PC-9 (cell line): Measurements from ENCODE around the gene CHST14. TPM values are rescaled to one million over a fixed set of nuclear protein-coding genes. Genes with fewer than 3 reads are reported as not detected.

ENCODE experiments used
- BruUV-seq: library from RNA; stranded (reverse); fragments of 400-500 nt; replicated peaks from 2 replicates; lab custom pipeline; 2021; lab: Mats Ljungman, UMichigan
- CTCF ChIA-PET: fragments of 300-600 bp; sonication (Branson Sonifier 250); formaldehyde crosslinking; loops from one replicate; lab custom pipeline; 2022; ENCODE audit warnings: antibody characterized with exemption; lab: Charles Lee
- POLR2A ChIA-PET: fragments of 300-600 bp; sonication (Branson Sonifier 250); formaldehyde crosslinking; loops from one replicate; lab custom pipeline; 2022; ENCODE audit warnings: antibody characterized with exemption; ENCODE audit not compliant: unreplicated experiment; lab: Charles Lee
- DNase-seq, 2 experiments: peaks; one replicate each; pipeline versions ENCODE4 v3.0.0 to v3.0.0-alpha.2; 2015 to 2022; ENCODE audit warnings: mixed read lengths in 1 of 2
- H2AFZ ChIP-seq: fragments of 200-600 bp; sonication (generic); 2 replicates; pipeline ENCODE4 v1.8.1; 2017; ENCODE audit warnings: antibody characterized with exemption
- H3F3A ChIP-seq: fragments of 200-600 bp; sonication (generic); 2 replicates; pipeline ENCODE4 v1.8.1; 2017; ENCODE audit warnings: antibody characterized with exemption, mild to moderate bottlenecking, low read depth; ENCODE audit not compliant: insufficient read depth
- H3K27ac ChIP-seq: fragments of 200-600 bp; sonication (generic); 2 replicates; pipeline ENCODE4 v1.6.1; 2016; ENCODE audit warnings: mixed run types
- H3K27me3 ChIP-seq: fragments of 200-600 bp; sonication (generic); 2 replicates; pipeline ENCODE4 v1.6.1; 2016; ENCODE audit warnings: low read depth, mixed run types; ENCODE audit not compliant: insufficient read depth
- H3K36me3 ChIP-seq: fragments of 200-600 bp; sonication (generic); 2 replicates; pipeline ENCODE4 v1.6.1; 2016; ENCODE audit warnings: low read depth, mixed run types
- H3K4me1 ChIP-seq: fragments of 200-600 bp; sonication (generic); replicated peaks from 2 replicates; pipeline ENCODE4 v1.6.1; 2016; ENCODE audit warnings: mixed run types; ENCODE audit not compliant: insufficient read depth
- H3K4me2 ChIP-seq: fragments of 200-600 bp; sonication (generic); 2 replicates; pipeline ENCODE4 v1.6.1; 2017; ENCODE audit warnings: mixed run types
- H3K4me3 ChIP-seq: fragments of 200-600 bp; sonication (generic); 2 replicates; pipeline ENCODE4 v1.6.1; 2016; ENCODE audit warnings: mixed run types
- H3K79me2 ChIP-seq: fragments of 200-600 bp; sonication (generic); 2 replicates; pipeline ENCODE4 v1.6.1; 2017; ENCODE audit warnings: low read depth, mixed run types
- H3K9me2 ChIP-seq: fragments of 200-600 bp; sonication (generic); 2 replicates; pipeline ENCODE4 v1.8.1; 2017; ENCODE audit warnings: mild to moderate bottlenecking; ENCODE audit not compliant: insufficient read depth
- H3K9me3 ChIP-seq: fragments of 200-600 bp; sonication (generic); 2 replicates; pipeline ENCODE4 v1.8.1; 2016; ENCODE audit warnings: low read depth; ENCODE audit not compliant: insufficient read depth
- H4K20me1 ChIP-seq: fragments of 200-600 bp; sonication (generic); 2 replicates; pipeline ENCODE4 v1.8.1; 2017; ENCODE audit not compliant: insufficient read depth
- EZH2 ChIP-seq: fragments of 200-600 bp; sonication (generic); IDR thresholded peaks from 2 replicates; pipeline ENCODE4 v1.8.0; 2017; ENCODE audit warnings: antibody characterized with exemption, low read depth
- intact Hi-C: fragments of 100-400 bp; cut with micrococcal nuclease; formaldehyde crosslinking; loops from one replicate; pipeline ENCODE4 v1.10.0; 2022; ENCODE audit not compliant: unreplicated experiment
- total RNA-seq: library from RNA; stranded (reverse); gene quantifications from 2 replicates; pipeline ENCODE4 v1.2.3, GENCODE V29; 2021
- TF ChIP-seq, protein P1 (sequence below): fragments of 200-600 bp; sonication (generic); conservative IDR thresholded peaks from 2 replicates; pipeline ENCODE4 v1.6.1; 2017; ENCODE audit warnings: mixed run types, antibody characterized with exemption, mild to moderate bottlenecking, moderate library complexity

CHST14 gene
- total RNA-seq, 1 experiment from 2014 or later, result 34.3 TPM

GRCh38 chr15:40513609-40514008 is 42.8 kb downstream of the CHST14 start:
- POLR2A ChIA-PET, result no interaction called here
- no peaks in the 10 kb centered on the region for H3K27me3 ChIP-seq

GRCh38 chr15:40516322-40516721 is 45.5 kb downstream of the CHST14 start:
- Histone ChIP-seq H3K27me3 (no peaks in the 10 kb centered on the region), H3K9me3 (no peaks in the 10 kb centered on the region), H3K4me2 (no peak overlapping the region), H3K9me2 (no peaks in the 10 kb centered on the region), H3K79me2 (no peaks in the 10 kb centered on the region), H3K27ac (no peak overlapping the region), H4K20me1 (no peaks in the 10 kb centered on the region), H3K36me3 (no peaks in the 10 kb centered on the region), H3K4me1 (peaks cover 1% of the 10 kb centered on the region), H3F3A (no peaks in the 10 kb centered on the region; the same call in 1 of the 2 replicates), H3K4me3 (no peak overlapping the region), H2AFZ (no peak overlapping the region)
- ChIA-PET POLR2A (interaction anchor here (0.6 kb wide), 1 partner anchor 286 kb away, joined by 3 read pairs; no protein-coding TSS in a partner anchor), CTCF (no interaction called here)
- intact Hi-C loops, result no loop called here
- BruUV-seq, result no TSS peak
- DNase-seq, result no peak
- no peak for TF ChIP-seq EZH2

More at GRCh38 chr15:40513609-40514008, 42.8 kb downstream of the CHST14 start:
- Histone ChIP-seq H3K9me2 (no peaks in the 10 kb centered on the region), H3K27ac (no peak overlapping the region), H3K79me2 (no peaks in the 10 kb centered on the region), H2AFZ (no peak overlapping the region), H3K36me3 (no peaks in the 10 kb centered on the region), H4K20me1 (no peaks in the 10 kb centered on the region), H3K4me1 (peaks cover 7% of the 10 kb centered on the region), H3K9me3 (no peaks in the 10 kb centered on the region), H3F3A (peaks cover 10% of the 10 kb centered on the region; the same call in 1 of the 2 replicates), H3K4me2 (no peak overlapping the region), H3K4me3 (no peak overlapping the region)
- TF ChIP-seq, protein P1, sequence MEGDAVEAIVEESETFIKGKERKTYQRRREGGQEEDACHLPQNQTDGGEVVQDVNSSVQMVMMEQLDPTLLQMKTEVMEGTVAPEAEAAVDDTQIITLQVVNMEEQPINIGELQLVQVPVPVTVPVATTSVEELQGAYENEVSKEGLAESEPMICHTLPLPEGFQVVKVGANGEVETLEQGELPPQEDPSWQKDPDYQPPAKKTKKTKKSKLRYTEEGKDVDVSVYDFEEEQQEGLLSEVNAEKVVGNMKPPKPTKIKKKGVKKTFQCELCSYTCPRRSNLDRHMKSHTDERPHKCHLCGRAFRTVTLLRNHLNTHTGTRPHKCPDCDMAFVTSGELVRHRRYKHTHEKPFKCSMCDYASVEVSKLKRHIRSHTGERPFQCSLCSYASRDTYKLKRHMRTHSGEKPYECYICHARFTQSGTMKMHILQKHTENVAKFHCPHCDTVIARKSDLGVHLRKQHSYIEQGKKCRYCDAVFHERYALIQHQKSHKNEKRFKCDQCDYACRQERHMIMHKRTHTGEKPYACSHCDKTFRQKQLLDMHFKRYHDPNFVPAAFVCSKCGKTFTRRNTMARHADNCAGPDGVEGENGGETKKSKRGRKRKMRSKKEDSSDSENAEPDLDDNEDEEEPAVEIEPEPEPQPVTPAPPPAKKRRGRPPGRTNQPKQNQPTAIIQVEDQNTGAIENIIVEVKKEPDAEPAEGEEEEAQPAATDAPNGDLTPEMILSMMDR, result no peak
- no peak for TF ChIP-seq EZH2
- intact Hi-C loops, result no loop called here
- DNase-seq, result no peak
- CTCF ChIA-PET, result interaction anchor here (0.7 kb wide), 1 partner anchor 55 kb away, joined by 3 read pairs; no protein-coding TSS in a partner anchor
- no TSS peak for BruUV-seq

Other genes starting within 250 kb of the CHST14 start
- 10.7 and 11.7 TPM in 2 replicates for gene PAK6, start 231.9 kb upstream of the CHST14 start, total RNA-seq
- not detected in 2 replicates for gene ANKRD63, start 187.9 kb upstream of the CHST14 start, total RNA-seq
- 0.92 and 1.6 TPM in 2 replicates for gene PLCB2, start 163.0 kb upstream of the CHST14 start, total RNA-seq
- 2.4 and 3.1 TPM in 2 replicates for gene INAFM2, start 147.3 kb upstream of the CHST14 start, total RNA-seq
- gene CCDC9B, start 130.0 kb upstream of the CHST14 start, total RNA-seq, result 141 and 168 TPM in 2 replicates
- not detected in 2 replicates for gene PHGR1, start 120.0 kb upstream of the CHST14 start, total RNA-seq
- 0.35 and 0.63 TPM in 2 replicates for gene DISP2, start 112.8 kb upstream of the CHST14 start, total RNA-seq
- gene KNSTRN, start 88.3 kb upstream of the CHST14 start, total RNA-seq, result 85.2 and 95.6 TPM in 2 replicates
- gene IVD, start 65.2 kb upstream of the CHST14 start, total RNA-seq, result 82.5 and 83.7 TPM in 2 replicates
- gene BAHD1, start 30.0 kb upstream of the CHST14 start, total RNA-seq, result 17.3 and 19.1 TPM in 2 replicates
- gene CCDC32, start 94.1 kb downstream of the CHST14 start, total RNA-seq, result 19.5 and 22.2 TPM in 2 replicates
- 14.0 and 17.1 TPM in 2 replicates for gene RPUSD2, start 98.3 kb downstream of the CHST14 start, total RNA-seq
- gene KNL1, start 123.3 kb downstream of the CHST14 start, total RNA-seq, result 16.2 and 27.5 TPM in 2 replicates
- gene RAD51, start 224.2 kb downstream of the CHST14 start, total RNA-seq, result 19.8 and 22.5 TPM in 2 replicates